GM12864 (cell line): ENCODE results near the gene ROGDI.
A peak's percentile ranks its signal among the peaks of the same experiment; 100 is the strongest.

Experiments
- DNase-seq: peaks from one replicate; pipeline ENCODE4 v3.0.0-alpha.2; 2011; ENCODE audit warnings: low read depth
- H3K4me3 ChIP-seq: 2 replicates; pipeline ENCODE4 v1.5.1; 2011; ENCODE audit warnings: mild to moderate bottlenecking, low read depth, low read length, control low read depth
- CTCF ChIP-seq: IDR thresholded peaks from 2 replicates; pipeline ENCODE4 v1.5.1; 2011; ENCODE audit warnings: low read depth, mild to moderate bottlenecking, moderate library complexity, low read length, control low read depth, inconsistent platforms; ENCODE audit errors: missing control alignments

Gene ROGDI

GRCh38 chr16:4777339-4778049 is 24.9 kb downstream of the ROGDI start:
- TF ChIP-seq CTCF = no peak
- H3K4me3 ChIP-seq = no peak overlapping the region
- DNase-seq = no peak

- no peak overlapping the region for H3K4me3 ChIP-seq
- no peak for TF ChIP-seq CTCF
- DNase-seq = no peak
These were observed 26.2 kb downstream of the ROGDI start for GRCh38 chr16:4776141-4776705.

GRCh38 chr16:4775005-4775404 is 27.4 kb downstream of the ROGDI start:
- no peak for DNase-seq
- H3K4me3 ChIP-seq = no peak overlapping the region
- no peak for TF ChIP-seq CTCF

GRCh38 chr16:4772351-4772750 is 30.1 kb downstream of the ROGDI start:
- TF ChIP-seq CTCF = no peak
- H3K4me3 ChIP-seq = no peak overlapping the region
- DNase-seq = no peak

GRCh38 chr16:4771646-4772045 is 30.8 kb downstream of the ROGDI start:
- no peak for TF ChIP-seq CTCF
- H3K4me3 ChIP-seq = no peak overlapping the region
- no peak for DNase-seq

DNA sequence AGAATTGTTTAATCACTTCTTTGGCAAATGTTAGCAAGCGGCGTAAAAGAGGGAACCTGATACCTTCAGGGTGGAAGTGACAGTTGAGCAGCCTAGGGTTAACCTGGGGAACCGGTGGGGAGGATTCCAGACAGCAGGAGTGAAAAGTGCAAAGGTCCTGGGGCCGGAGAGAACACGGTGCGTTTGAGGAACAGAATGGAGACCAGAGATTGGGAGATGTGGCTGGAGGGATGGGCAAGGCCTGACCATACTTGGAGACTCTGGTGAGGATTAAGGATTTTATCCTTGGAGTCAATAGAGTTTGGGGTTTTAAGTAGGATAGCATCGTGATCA is 33.2 kb downstream of the ROGDI start:
- TF ChIP-seq CTCF = no peak
- no peak for DNase-seq
- no peak overlapping the region; the same call in 1 of the 2 replicates for H3K4me3 ChIP-seq

GRCh38 chr16:4768549-4769305 is 33.7 kb downstream of the ROGDI start:
- peak overlapping the region; percentile 85 for H3K4me3 ChIP-seq
- peak; percentile 73 for DNase-seq
- TF ChIP-seq CTCF = no peak
